HG03354 (cell line): ENCODE data around the gene MACROD1.

Experiments
- ATAC-seq: cut with Tn5 transposase; IDR thresholded peaks from one replicate; pipeline ENCODE4 v1.9.1; 2021; ENCODE audit warnings: mild to moderate bottlenecking; ENCODE audit not compliant: unreplicated experiment, poor library complexity, severe bottlenecking

Gene MACROD1

GRCh38 chr11:64084146-64084950, 81.6 kb downstream of the MACROD1 start:
- no peak for ATAC-seq

GRCh38 chr11:64083398-64084080, 82.4 kb downstream of the MACROD1 start:
- ATAC-seq, result no peak

GRCh38 chr11:64081745-64082442, 84.0 kb downstream of the MACROD1 start:
- no peak for ATAC-seq

- ATAC-seq, result no peak
These were observed 85.5 kb downstream of the MACROD1 start for GRCh38 chr11:64080390-64080789.

DNA sequence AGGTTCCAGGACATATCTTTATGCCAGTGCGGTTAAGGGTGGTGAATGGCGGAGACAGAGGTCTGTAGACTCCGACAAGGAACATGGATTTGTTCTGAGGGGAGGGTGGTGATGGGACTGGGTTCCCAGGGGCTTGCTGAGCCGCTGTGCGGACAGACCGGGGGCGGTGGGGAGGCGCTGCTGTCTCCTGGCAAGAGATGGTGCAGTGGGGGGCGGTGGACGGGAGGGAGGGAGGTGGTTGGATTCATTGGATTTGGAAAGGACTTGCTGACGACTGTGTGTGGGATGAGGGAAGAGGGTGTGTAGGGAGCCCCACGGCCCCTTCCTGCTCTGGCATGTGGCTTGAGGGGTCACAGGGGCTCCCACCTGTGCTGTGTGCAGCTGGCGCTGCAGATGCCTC, 87.0 kb downstream of the MACROD1 start:
- no peak for ATAC-seq

GRCh38 chr11:64078284-64078683, 87.6 kb downstream of the MACROD1 start:
- ATAC-seq, result no peak

DNA sequence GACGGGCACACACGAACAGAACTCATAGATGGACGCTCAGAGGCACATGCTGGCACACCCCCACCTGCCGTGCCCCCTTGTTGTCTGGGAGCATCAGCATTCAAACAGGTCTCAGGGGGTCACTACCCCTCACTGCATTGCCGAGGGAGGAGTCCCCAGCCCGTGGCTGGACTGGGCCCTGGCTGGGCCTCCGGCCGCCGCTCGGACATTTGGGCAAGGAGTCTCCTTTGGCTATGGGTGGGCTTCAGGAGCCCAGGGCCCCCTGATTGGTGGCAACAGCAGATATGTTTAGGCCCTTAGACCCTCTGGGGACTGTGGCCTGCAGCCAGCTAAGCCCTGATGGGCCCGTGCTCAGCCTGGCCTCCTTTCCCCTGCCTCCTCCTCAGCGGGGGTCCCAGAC, 88.3 kb downstream of the MACROD1 start:
- no peak for ATAC-seq

- ATAC-seq, result no peak
These were observed 89.2 kb downstream of the MACROD1 start for GRCh38 chr11:64076758-64077157.

GRCh38 chr11:64074239-64074638, 91.7 kb downstream of the MACROD1 start:
- no peak for ATAC-seq

DNA sequence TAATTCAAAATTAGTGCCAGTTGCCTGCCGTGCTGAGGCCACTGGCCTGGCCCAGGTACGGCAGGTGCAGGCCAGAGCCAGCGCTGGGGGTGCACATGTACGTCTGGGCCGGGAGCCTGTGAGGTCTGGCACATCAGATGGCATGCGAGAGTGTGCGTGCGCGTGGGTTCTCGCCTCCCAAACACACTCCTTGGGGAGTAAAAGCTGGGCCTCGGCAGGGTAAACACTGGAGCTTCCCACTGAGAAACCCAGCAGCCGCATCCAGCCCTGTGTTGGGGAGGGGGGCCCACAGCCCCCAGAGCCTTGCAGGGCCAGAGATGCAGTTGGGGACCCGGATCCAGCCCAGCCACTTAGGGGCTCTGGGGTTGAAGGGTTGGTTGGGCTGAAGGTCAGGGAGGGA, 92.4 kb downstream of the MACROD1 start:
- no peak for ATAC-seq

DNA sequence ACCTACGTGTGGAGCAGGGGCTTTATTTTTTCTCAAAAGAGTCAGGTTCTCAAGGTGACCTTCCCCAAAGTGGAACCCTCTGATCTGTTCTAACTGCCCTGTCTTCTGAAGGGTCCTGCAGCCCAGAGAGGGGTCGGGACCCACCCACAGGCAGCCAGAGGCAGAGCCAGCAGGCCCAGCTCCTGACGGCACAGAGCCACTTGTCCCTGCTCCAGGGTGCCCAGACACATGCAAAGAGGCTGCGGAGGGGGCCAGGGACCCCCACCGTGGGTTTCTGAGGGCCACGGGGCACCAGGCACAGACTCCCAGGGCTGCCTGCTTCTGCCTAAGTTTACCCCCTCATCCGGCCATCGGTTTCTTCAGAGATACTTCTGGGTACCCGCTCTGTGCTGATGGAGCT, 93.0 kb downstream of the MACROD1 start:
- no peak for ATAC-seq

GRCh38 chr11:64072403-64072802, 93.5 kb downstream of the MACROD1 start:
- no peak for ATAC-seq

DNA sequence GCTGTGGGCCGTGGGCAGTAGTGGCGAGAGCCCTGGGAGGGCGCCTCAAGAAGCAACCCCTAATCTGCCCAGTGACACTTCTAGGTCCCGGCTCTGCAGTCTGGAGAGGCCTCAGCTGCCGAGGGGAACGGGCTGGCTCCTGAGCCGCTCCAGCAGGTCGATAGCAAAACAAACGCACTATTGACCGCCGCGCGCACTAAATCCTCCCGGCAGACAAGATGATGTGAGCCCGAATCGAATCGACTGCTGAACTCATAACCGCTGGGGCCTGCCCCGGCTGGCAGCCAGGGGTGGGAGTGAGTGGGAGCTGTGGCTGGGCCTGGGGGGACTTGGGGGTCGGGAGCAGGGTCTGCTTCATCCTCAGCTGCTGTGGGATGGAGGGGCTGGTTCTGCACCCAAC, 94.1 kb downstream of the MACROD1 start:
- ATAC-seq, result no peak

DNA sequence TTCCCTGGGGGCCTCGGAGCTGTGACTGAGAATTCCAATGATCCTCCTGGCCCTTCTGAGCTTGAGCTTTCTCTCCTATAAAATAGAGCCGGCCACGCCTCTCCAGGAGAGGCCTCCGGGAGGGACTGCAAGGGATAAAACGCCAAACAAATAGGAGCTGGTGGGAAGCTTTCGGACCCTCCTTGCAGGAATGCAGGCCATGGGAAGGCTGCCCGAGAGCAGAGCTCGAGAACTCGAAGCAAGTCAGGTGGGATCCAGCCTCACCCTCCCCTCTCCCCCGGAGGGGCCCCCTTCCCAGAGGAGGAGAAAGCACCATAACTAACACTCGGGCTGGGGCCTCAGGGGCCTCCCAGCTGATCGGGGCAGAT, 95.6 kb downstream of the MACROD1 start:
- no peak for ATAC-seq

DNA sequence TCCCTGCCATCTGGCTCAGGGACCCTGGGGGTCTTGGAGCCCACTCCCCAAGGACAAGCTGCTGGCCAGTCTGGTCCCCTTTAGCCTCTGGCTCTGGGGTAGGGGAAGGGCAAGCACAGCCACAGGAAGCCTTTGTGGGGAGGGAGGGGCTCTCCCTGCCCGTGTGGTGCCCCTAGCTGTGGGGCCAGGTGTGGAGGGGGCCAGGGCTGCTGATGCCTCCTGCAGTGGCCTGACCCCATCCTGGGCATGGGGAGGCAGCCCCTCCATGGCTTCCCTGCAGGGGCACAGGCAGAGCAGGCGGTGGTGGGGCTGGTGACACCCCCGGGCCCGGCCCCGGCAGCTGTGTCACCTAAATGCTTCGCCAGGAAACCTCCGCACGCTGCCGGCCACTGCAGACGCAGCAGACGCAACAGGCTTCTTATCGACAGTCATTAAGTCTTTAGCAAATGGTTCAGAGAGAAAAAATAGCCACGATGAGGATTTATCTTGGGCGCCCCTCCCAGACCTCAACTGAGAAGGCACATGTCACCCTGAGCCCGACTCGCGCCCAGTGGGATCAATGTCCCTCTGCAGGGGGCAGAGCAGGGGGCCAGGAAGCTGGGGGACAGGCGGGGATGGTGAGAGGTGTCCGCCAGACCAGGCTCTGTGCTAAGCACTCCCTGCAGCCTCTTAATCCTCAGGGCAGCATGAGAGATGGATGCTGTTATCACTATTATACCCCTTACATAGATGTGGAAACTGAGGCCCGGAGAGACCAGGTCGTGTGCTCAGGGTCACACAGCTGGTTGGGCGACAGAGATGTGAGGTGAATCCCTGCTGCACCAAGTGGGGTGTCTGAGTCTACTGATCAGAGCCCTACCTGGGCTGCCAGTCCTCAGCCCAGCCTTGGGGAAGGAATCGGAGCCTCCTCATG, 96.3 kb downstream of the MACROD1 start:
- ATAC-seq, result no peak

DNA sequence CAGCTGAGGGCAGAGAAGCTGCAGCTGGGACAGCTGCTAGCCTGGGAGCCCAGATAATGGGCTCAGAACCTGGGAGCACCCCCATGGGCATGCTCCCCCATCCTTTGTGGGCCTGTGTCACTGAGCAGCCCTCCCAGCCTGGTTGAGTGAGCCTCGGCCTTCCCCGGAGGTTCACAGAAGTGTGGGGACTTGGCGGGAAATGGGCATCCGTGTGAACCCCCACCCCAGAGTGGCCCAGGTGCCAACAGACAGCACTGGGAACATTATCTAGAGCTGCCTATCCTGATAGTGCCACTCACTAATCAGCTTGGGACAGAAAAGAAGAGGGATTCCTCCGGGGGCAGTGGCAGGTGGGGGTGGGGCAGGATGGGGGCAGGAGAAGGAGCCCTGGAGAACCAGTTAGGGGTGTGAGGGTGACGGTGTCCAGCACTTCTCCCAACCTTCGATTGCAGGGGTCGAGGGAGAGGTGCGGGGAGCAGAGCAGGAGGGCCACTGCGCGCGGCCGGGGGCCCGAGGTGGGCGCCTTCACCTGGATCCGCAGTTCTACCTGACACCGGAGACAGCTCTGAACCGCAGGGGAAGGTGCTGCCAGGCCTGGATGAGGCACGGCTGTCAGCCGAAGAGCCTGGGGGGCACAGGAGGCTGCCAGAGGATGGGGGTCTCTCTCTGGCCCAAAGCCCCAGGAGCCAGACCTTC, 97.1 kb downstream of the MACROD1 start:
- no peak for ATAC-seq

- no peak for ATAC-seq
These were observed 98.5 kb downstream of the MACROD1 start for GRCh38 chr11:64067230-64067993.

GRCh38 chr11:64065712-64066111, 100.2 kb downstream of the MACROD1 start:
- no peak for ATAC-seq

DNA sequence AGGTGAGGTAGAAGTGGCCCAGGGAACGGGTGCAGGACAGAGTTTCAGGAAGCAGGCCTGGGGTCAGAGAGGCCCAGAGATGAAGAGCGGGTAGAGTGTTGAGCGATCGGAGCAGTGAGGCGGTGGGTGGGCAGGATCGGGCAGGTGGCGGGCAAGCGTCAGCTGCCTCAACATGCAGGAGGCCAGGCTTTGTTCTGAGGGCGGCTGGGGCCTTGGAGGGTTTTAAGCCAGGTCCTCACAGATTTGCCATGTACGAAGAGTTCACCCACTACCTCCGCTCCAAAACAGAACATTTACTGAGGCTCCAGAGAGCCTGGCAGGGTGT, 100.8 kb downstream of the MACROD1 start:
- no peak for ATAC-seq
